ENCODE data around the gene FGF8. TPM values are rescaled to one million over a fixed set of nuclear protein-coding genes. Genes with fewer than 3 reads are reported as not detected.
"Not testable (repeated sequence)": the region's sequence is repeated elsewhere in the genome, so short reads cannot be mapped to it uniquely, and the experiment has no call there.

FGF8 gene
- total and polyA plus RNA-seq, 2 of the 13 experiments (the other 11 are each of a cell fraction or from before 2014, with no cell fraction given) = not detected

DNA sequence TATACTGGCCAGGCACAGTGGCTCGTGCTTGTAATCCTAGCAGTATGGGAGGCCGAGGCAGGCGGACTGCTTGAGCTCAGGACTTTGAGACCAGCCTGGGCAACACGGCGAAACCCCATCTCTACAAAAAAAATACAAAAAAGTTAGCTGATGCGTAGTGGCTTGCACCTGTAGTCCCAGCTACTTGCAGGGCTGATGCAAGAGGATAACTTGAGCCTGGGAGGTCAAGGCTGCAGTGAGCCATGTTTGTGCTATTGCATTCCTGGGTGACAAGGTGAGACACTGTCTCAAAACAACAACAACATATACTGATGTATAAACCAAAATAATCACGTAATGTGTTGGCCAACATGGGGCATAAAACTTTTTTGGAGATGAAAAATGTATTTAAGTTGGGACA, 13.8 kb upstream of the FGF8 start (continued):
- TF ChIP-seq, protein P1, sequence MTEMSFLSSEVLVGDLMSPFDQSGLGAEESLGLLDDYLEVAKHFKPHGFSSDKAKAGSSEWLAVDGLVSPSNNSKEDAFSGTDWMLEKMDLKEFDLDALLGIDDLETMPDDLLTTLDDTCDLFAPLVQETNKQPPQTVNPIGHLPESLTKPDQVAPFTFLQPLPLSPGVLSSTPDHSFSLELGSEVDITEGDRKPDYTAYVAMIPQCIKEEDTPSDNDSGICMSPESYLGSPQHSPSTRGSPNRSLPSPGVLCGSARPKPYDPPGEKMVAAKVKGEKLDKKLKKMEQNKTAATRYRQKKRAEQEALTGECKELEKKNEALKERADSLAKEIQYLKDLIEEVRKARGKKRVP (CRISPR knock-in tag; IDR thresholded peaks at IDR 0.05) = peak in 1 of 2 experiments; percentile 79; a peak in 2 of 4 replicates

DNA sequence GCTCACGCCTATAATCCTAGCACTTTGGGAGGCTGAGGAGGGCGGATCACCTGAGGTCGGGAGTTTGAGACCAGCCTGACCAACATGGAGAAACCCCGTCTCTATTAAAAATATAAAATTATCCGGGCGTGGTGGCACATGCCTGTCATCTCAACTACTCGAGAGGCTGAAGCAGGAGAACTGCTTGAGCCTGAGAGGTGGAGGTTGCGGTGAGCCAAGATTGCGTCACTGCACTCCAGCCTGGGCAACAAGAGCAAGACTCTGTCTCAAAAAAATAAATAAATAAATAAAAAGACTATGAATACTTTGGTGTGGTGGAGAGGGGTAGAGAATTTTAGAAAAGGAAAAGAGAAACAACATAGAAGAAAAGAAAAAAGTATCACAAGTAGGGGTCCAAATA, 13.3 kb upstream of the FGF8 start:
- H3K27ac ChIP-seq (ENCODE audit: extremely low read length, insufficient read depth, low read length); BruUV-seq (replicated peaks); H3K4me1 ChIP-seq (ENCODE audit: insufficient read depth, low read length); H3K79me2 ChIP-seq (ENCODE audit: insufficient read depth, low read length); intact Hi-C loops (cut with micrococcal nuclease; ENCODE audit: unreplicated experiment); H2AFZ ChIP-seq (ENCODE audit: low read length); H3K27me3 ChIP-seq (ENCODE audit: control insufficient read depth in 1 of 2, insufficient read depth in 2 of 2, low read length in 2 of 2); POLR2A ChIA-PET; H3K4me2 ChIP-seq (ENCODE audit: low read depth, low read length); CTCF ChIA-PET (ENCODE audit: low intra/inter-chr PET ratio, low total read pairs); in situ Hi-C loops (cut with HindIII; ENCODE audit: extremely low pct_ligation_motif_present, low pct_unique_long_range_greater_than_20kb); DNase-seq (ENCODE audit: low spot score); ATAC-seq; H3K9me3 ChIP-seq (ENCODE audit: low read length); H3K4me3 ChIP-seq (replicated peaks in 1 of 3; ENCODE audit: insufficient read depth in 1 of 3, low read depth in 2 of 3, low read length in 3 of 3); H4K20me1 ChIP-seq (ENCODE audit: insufficient read depth, low read length); FAIRE-seq; H3K9ac ChIP-seq (ENCODE audit: insufficient read depth, low read depth, low read length): not testable (repeated sequence)
- WGBS (ENCODE audit: low lambda C conversion rate) = 98% methylated on average over 9 of the region's 9 CpGs
- peaks cover 15 to 46% of the 10 kb centered on the region in 2 experiments for H3K36me3 ChIP-seq (replicated peaks in 1 of 2; ENCODE audit: control insufficient read depth in 1 of 2, insufficient read depth in 2 of 2, low read length in 2 of 2)

DNA sequence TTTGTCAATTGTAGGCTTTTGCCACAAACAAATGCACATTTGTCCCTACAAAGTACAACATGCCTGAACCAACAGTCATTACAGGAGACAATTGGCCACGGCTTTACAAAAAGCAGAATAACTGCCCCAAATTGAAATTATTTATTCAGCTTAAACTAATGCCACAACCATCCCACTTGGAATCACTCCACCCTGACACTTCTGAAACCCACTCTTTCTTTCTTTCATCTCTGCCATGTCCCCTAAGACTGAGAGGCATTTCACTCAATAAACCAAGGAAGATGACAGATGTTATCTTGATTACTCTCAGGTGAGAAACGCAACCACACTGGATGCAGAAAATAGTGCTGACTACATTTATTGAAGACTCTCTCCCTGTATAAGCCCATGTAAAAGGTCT, 9.9 kb upstream of the FGF8 start:
- TSS peak; percentile 24 for BruUV-seq (replicated peaks)
- in situ Hi-C loops (cut with HindIII; ENCODE audit: extremely low pct_ligation_motif_present, low pct_unique_long_range_greater_than_20kb) = no loop called here
- TF ChIP-seq ZNF550 (CRISPR knock-in tag; IDR thresholded peaks at IDR 0.05; ENCODE audit: borderline replicate concordance) (no peak), FOSL1 (CRISPR knock-in tag; IDR thresholded peaks at IDR 0.05; ENCODE audit: borderline replicate concordance) (no peak), FOXA1 (IDR thresholded peaks at IDR 0.05) (no peak), FOXA1 (CRISPR knock-in tag; IDR thresholded peaks at IDR 0.05) (no peak), TCF12 (IDR thresholded peaks at IDR 0.05) (no peak), TCF12 (CRISPR knock-in tag; IDR thresholded peaks at IDR 0.05) (no peak), SAP130 (CRISPR knock-in tag; IDR thresholded peaks at IDR 0.05; ENCODE audit: low read depth) (no peak), SRF (IDR thresholded peaks at IDR 0.05; ENCODE audit: low read depth, low read length) (no peak), SNRNP70 (IDR thresholded peaks at IDR 0.05; ENCODE audit: low read depth, low read length) (no peak), CHCHD3 (CRISPR knock-in tag; IDR thresholded peaks at IDR 0.05) (no peak), MXI1 (IDR thresholded peaks at IDR 0.05; ENCODE audit: borderline replicate concordance, low read depth, low read length) (no peak), NAIF1 (CRISPR knock-in tag; IDR thresholded peaks at IDR 0.05; ENCODE audit: borderline replicate concordance) (no peak)
- TF ChIP-seq, protein P2, sequence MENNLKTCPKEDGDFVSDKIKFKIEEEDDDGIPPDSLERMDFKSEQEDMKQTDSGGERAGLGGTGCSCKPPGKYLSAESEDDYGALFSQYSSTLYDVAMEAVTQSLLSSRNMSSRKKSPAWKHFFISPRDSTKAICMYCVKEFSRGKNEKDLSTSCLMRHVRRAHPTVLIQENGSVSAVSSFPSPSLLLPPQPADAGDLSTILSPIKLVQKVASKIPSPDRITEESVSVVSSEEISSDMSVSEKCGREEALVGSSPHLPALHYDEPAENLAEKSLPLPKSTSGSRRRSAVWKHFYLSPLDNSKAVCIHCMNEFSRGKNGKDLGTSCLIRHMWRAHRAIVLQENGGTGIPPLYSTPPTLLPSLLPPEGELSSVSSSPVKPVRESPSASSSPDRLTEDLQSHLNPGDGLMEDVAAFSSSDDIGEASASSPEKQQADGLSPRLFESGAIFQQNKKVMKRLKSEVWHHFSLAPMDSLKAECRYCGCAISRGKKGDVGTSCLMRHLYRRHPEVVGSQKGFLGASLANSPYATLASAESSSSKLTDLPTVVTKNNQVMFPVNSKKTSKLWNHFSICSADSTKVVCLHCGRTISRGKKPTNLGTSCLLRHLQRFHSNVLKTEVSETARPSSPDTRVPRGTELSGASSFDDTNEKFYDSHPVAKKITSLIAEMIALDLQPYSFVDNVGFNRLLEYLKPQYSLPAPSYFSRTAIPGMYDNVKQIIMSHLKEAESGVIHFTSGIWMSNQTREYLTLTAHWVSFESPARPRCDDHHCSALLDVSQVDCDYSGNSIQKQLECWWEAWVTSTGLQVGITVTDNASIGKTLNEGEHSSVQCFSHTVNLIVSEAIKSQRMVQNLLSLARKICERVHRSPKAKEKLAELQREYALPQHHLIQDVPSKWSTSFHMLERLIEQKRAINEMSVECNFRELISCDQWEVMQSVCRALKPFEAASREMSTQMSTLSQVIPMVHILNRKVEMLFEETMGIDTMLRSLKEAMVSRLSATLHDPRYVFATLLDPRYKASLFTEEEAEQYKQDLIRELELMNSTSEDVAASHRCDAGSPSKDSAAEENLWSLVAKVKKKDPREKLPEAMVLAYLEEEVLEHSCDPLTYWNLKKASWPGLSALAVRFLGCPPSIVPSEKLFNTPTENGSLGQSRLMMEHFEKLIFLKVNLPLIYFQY (CRISPR knock-in tag; IDR thresholded peaks at IDR 0.05; ENCODE audit: borderline replicate concordance) = no peak

More for the DNA sequence above, 9.9 kb upstream of the FGF8 start:
- no peaks in the 10 kb centered on the region; a peak in 1 of 5 replicates for H3K27me3 ChIP-seq (ENCODE audit: control insufficient read depth in 1 of 2, insufficient read depth in 2 of 2, low read length in 2 of 2)
- H2AFZ ChIP-seq (ENCODE audit: low read length) = no peak overlapping the region
- no peak for DNase-seq (ENCODE audit: low spot score)
- peaks cover 24% of the 10 kb centered on the region for H3K4me1 ChIP-seq (ENCODE audit: insufficient read depth, low read length)
- intact Hi-C loops (cut with micrococcal nuclease; ENCODE audit: unreplicated experiment) = no loop called here
- H3K9me3 ChIP-seq (ENCODE audit: low read length) = no peaks in the 10 kb centered on the region
- H3K27ac ChIP-seq (ENCODE audit: extremely low read length, insufficient read depth, low read length) = no peak overlapping the region
- WGBS (ENCODE audit: low lambda C conversion rate) = 98% methylated on average over 2 of the region's 2 CpGs
- H3K4me2 ChIP-seq (ENCODE audit: low read depth, low read length) = no peak overlapping the region
- ChIA-PET CTCF (ENCODE audit: low intra/inter-chr PET ratio, low total read pairs) (no interaction called here), POLR2A (interaction anchor here (1.5 kb wide), 1 partner anchor 33 kb away, joined by 5 read pairs; the partner anchor contains the start of gene OGA)
- H3K4me3 ChIP-seq (replicated peaks in 1 of 3; ENCODE audit: insufficient read depth in 1 of 3, low read depth in 2 of 3, low read length in 3 of 3) = no peak overlapping the region
- no peak for FAIRE-seq
- ATAC-seq = no peak
- no peak overlapping the region for H3K9ac ChIP-seq (ENCODE audit: insufficient read depth, low read depth, low read length)
- peaks cover 4 to 18% of the 10 kb centered on the region in 2 experiments for H3K36me3 ChIP-seq (replicated peaks in 1 of 2; ENCODE audit: control insufficient read depth in 1 of 2, insufficient read depth in 2 of 2, low read length in 2 of 2)
- H3K79me2 ChIP-seq (ENCODE audit: insufficient read depth, low read length) = peaks cover 9% of the 10 kb centered on the region
- peaks cover 2% of the 10 kb centered on the region; the same call in 1 of the 2 replicates for H4K20me1 ChIP-seq (ENCODE audit: insufficient read depth, low read length)
